ENCODE measurements around the gene AGAP1. TPM values are rescaled to one million over a fixed set of nuclear protein-coding genes. Genes with fewer than 3 reads are reported as not detected.

AGAP1 gene
- total RNA-seq, 1 donor from 2014 or later, result 39.4 TPM

GRCh38 chr2:236106761-236107160, 612.9 kb downstream of the AGAP1 start:
- Mint-ChIP-seq H3K9me3 (ENCODE audit: unreplicated experiment) (no peaks in the 10 kb centered on the region), H3K4me3 (ENCODE audit: unreplicated experiment) (no peak overlapping the region), H3K27me3 (ENCODE audit: low read depth, unreplicated experiment) (no peaks in the 10 kb centered on the region), H3K4me1 (ENCODE audit: low read depth, unreplicated experiment) (peaks cover 11% of the 10 kb centered on the region), H3K27ac (ENCODE audit: unreplicated experiment) (no peak overlapping the region), H3K36me3 (ENCODE audit: low read depth, unreplicated experiment) (no peaks in the 10 kb centered on the region)
- Histone ChIP-seq H3K4me2 (ENCODE audit: low read length) (no peak overlapping the region), H3K9ac (ENCODE audit: low read length) (no peak overlapping the region), H3K4me1 (ENCODE audit: insufficient read depth, low read length) (no peaks in the 10 kb centered on the region), H4K20me1 (ENCODE audit: insufficient read depth, low read length) (no peaks in the 10 kb centered on the region), H3K27ac (ENCODE audit: low read depth, low read length) (no peak overlapping the region), H3K27me3 (ENCODE audit: insufficient read depth, low read length) (peaks cover 2% of the 10 kb centered on the region), H3K36me3 (ENCODE audit: insufficient read depth, low read length) (no peaks in the 10 kb centered on the region), H3K79me2 (ENCODE audit: insufficient read depth, low read length) (no peaks in the 10 kb centered on the region), H2AFZ (ENCODE audit: low read depth, low read length) (no peak overlapping the region), H3K4me3 (ENCODE audit: insufficient read depth, low read depth, low read length) (no peak overlapping the region), H3K9me3 (ENCODE audit: insufficient read depth, low read depth, low read length) (no peaks in the 10 kb centered on the region)
- no peak for DNase-seq (ENCODE audit: low read depth)
- no peak for FAIRE-seq
- TF ChIP-seq, protein P1, sequence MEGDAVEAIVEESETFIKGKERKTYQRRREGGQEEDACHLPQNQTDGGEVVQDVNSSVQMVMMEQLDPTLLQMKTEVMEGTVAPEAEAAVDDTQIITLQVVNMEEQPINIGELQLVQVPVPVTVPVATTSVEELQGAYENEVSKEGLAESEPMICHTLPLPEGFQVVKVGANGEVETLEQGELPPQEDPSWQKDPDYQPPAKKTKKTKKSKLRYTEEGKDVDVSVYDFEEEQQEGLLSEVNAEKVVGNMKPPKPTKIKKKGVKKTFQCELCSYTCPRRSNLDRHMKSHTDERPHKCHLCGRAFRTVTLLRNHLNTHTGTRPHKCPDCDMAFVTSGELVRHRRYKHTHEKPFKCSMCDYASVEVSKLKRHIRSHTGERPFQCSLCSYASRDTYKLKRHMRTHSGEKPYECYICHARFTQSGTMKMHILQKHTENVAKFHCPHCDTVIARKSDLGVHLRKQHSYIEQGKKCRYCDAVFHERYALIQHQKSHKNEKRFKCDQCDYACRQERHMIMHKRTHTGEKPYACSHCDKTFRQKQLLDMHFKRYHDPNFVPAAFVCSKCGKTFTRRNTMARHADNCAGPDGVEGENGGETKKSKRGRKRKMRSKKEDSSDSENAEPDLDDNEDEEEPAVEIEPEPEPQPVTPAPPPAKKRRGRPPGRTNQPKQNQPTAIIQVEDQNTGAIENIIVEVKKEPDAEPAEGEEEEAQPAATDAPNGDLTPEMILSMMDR (IDR thresholded peaks at IDR 0.05; ENCODE audit: insufficient read depth, low read depth, low read length), result no peak
- TF ChIP-seq EZH2 (IDR thresholded peaks at IDR 0.05; ENCODE audit: insufficient read depth, low read length), result no peak

DNA sequence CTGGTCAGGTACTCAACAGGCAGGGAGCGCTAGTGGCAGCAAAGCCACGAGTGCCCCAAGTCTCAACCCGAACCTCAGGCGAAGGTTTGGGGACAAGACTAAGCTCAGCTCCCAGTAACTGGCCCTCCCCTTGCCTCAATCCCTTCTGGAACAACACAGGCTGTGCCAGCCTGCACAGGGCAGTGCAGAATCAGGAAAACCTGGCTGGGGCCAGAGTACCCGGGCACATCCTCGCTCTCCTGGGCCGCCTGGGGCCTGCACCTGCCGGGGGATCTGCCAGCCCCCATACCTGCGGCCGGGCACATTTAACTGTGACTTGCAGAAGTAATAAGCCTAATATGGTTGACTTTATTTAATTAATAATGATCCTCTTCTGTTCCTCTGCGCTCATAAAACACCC, 613.7 kb downstream of the AGAP1 start:
- Mint-ChIP-seq H3K4me1 (ENCODE audit: low read depth, unreplicated experiment) (peaks cover 11% of the 10 kb centered on the region), H3K9me3 (ENCODE audit: unreplicated experiment) (no peaks in the 10 kb centered on the region), H3K27me3 (ENCODE audit: low read depth, unreplicated experiment) (no peaks in the 10 kb centered on the region), H3K27ac (ENCODE audit: unreplicated experiment) (no peak overlapping the region), H3K4me3 (ENCODE audit: unreplicated experiment) (no peak overlapping the region), H3K36me3 (ENCODE audit: low read depth, unreplicated experiment) (no peaks in the 10 kb centered on the region)
- Histone ChIP-seq H3K27me3 (ENCODE audit: insufficient read depth, low read length) (peaks cover 2% of the 10 kb centered on the region), H3K9ac (ENCODE audit: low read length) (no peak overlapping the region), H4K20me1 (ENCODE audit: insufficient read depth, low read length) (no peaks in the 10 kb centered on the region), H3K4me1 (ENCODE audit: insufficient read depth, low read length) (no peaks in the 10 kb centered on the region), H2AFZ (ENCODE audit: low read depth, low read length) (no peak overlapping the region), H3K4me3 (ENCODE audit: insufficient read depth, low read depth, low read length) (no peak overlapping the region), H3K4me2 (ENCODE audit: low read length) (no peak overlapping the region), H3K79me2 (ENCODE audit: insufficient read depth, low read length) (no peaks in the 10 kb centered on the region), H3K9me3 (ENCODE audit: insufficient read depth, low read depth, low read length) (no peaks in the 10 kb centered on the region), H3K36me3 (ENCODE audit: insufficient read depth, low read length) (no peaks in the 10 kb centered on the region), H3K27ac (ENCODE audit: low read depth, low read length) (no peak overlapping the region)
- DNase-seq (ENCODE audit: low read depth) (no peak), FAIRE-seq (no peak)
- no peak for TF ChIP-seq EZH2 (IDR thresholded peaks at IDR 0.05; ENCODE audit: insufficient read depth, low read length)

GRCh38 chr2:236107942-236108625, 614.2 kb downstream of the AGAP1 start:
- Mint-ChIP-seq H3K27ac (ENCODE audit: unreplicated experiment) (no peak overlapping the region), H3K36me3 (ENCODE audit: low read depth, unreplicated experiment) (no peaks in the 10 kb centered on the region), H3K4me3 (ENCODE audit: unreplicated experiment) (no peak overlapping the region), H3K4me1 (ENCODE audit: low read depth, unreplicated experiment) (peaks cover 11% of the 10 kb centered on the region), H3K27me3 (ENCODE audit: low read depth, unreplicated experiment) (no peaks in the 10 kb centered on the region), H3K9me3 (ENCODE audit: unreplicated experiment) (no peaks in the 10 kb centered on the region)
- no peaks in the 10 kb centered on the region for H3K36me3 ChIP-seq (ENCODE audit: insufficient read depth, low read length)
- H3K4me2 ChIP-seq (ENCODE audit: low read length), result no peak overlapping the region
- no peak overlapping the region for H3K4me3 ChIP-seq (ENCODE audit: insufficient read depth, low read depth, low read length)
- H3K4me1 ChIP-seq (ENCODE audit: insufficient read depth, low read length), result no peaks in the 10 kb centered on the region
- peaks cover 2% of the 10 kb centered on the region for H3K27me3 ChIP-seq (ENCODE audit: insufficient read depth, low read length)
- H3K9me3 ChIP-seq (ENCODE audit: insufficient read depth, low read depth, low read length), result no peaks in the 10 kb centered on the region
- TF ChIP-seq, protein P1 (IDR thresholded peaks at IDR 0.05; ENCODE audit: insufficient read depth, low read depth, low read length), result no peak
- TF ChIP-seq EZH2 (IDR thresholded peaks at IDR 0.05; ENCODE audit: insufficient read depth, low read length), result no peak
- no peak for DNase-seq (ENCODE audit: low read depth)
- no peak for FAIRE-seq
- no peak overlapping the region for H3K9ac ChIP-seq (ENCODE audit: low read length)
- H3K27ac ChIP-seq (ENCODE audit: low read depth, low read length), result no peak overlapping the region
- H2AFZ ChIP-seq (ENCODE audit: low read depth, low read length), result no peak overlapping the region
- no peaks in the 10 kb centered on the region for H3K79me2 ChIP-seq (ENCODE audit: insufficient read depth, low read length)
- H4K20me1 ChIP-seq (ENCODE audit: insufficient read depth, low read length), result no peaks in the 10 kb centered on the region
